Central memory CD8-positive, alpha-beta T cell (primary cell): ENCODE measurements around the gene ALDOC.

ENCODE experiments used
- ATAC-seq: fragments of 150-1000 bp; cut with Tn5 transposase; replicated peaks from 2 replicates; pipeline ENCODE4 v1.10.0; 2022; ENCODE audit warnings: mild to moderate bottlenecking, moderate FRiP score, moderate number of reproducible peaks; ENCODE audit not compliant: poor library complexity, severe bottlenecking; ENCODE audit errors: extremely low read depth
- DNase-seq, 2 donors: peaks; one replicate each; pipeline ENCODE4 v3.0.0; 2021; ENCODE audit warnings: low spot score in 2 of 2
- H3K27ac Mint-ChIP-seq: one replicate; pipeline ENCODE4 v1.8.0; 2022; ENCODE audit warnings: low read depth, mild to moderate bottlenecking, moderate library complexity, mixed read lengths
- H3K27me3 Mint-ChIP-seq: one replicate; pipeline ENCODE4 v1.8.0; 2022; ENCODE audit warnings: mixed read lengths
- H3K36me3 Mint-ChIP-seq: one replicate; pipeline ENCODE4 v1.8.0; 2022; ENCODE audit warnings: mild to moderate bottlenecking, moderate library complexity, mixed read lengths; ENCODE audit not compliant: insufficient read depth
- H3K4me1 Mint-ChIP-seq: one replicate; pipeline ENCODE4 v1.8.0; 2022; ENCODE audit warnings: mixed read lengths
- H3K4me3 Mint-ChIP-seq: one replicate; pipeline ENCODE4 v1.8.0; 2022; ENCODE audit warnings: mild to moderate bottlenecking, moderate library complexity, mixed read lengths
- H3K9me3 Mint-ChIP-seq: one replicate; pipeline ENCODE4 v1.8.0; 2022; ENCODE audit warnings: mixed read lengths

Gene ALDOC

DNA sequence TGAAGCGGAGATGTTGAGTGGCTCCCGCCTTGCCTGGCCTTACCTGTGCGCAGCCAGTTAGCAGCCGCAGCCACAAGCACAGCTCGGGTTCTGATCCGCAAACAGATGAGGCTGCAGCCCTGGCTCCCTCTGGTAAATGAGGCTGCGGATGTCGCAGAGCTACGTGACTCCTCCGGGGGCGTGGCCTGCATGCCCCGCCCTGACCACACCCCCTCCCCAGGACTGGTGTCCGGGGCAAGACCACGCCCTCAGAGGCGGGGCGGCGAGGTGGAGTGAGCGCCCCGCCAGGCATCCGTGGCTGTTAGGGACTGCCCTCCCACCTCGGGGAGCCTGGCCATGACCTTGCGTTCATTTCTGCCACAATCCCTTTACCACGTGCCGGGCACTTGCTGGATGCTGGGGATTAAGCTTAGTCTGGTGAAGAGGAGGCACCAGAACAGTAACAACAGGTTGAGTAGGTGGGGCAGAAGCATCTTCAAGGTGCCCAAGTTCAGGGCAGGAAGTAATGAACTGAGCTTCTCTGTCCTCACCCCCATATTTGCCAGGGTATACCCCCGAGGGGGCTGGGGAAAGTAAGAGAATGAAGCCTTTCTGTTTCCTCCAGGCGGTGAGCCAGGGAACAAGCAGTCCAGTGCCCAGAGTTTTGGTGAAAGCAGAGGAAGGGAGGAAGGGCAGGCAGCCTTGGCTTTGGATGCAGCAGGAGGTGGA lies at the start of gene ALDOC:
ALDOC (minus strand) TSS at position 138 of the 708 bp plus-strand sequence. CDS start 1,363 bp downstream, outside the sequence.
- Mint-ChIP-seq H3K27me3 (no peaks in the 10 kb centered on the region), H3K4me3 (peak within 1 kb of the TSS; percentile 82), H3K9me3 (no peaks in the 10 kb centered on the region), H3K36me3 (peaks cover 4% of the 10 kb centered on the region), H3K4me1 (peaks cover 27% of the 10 kb centered on the region), H3K27ac (peak within 1 kb of the TSS; percentile 80)
- ATAC-seq (peak; percentile 96), DNase-seq (peak; percentile 95 to 96)

DNA sequence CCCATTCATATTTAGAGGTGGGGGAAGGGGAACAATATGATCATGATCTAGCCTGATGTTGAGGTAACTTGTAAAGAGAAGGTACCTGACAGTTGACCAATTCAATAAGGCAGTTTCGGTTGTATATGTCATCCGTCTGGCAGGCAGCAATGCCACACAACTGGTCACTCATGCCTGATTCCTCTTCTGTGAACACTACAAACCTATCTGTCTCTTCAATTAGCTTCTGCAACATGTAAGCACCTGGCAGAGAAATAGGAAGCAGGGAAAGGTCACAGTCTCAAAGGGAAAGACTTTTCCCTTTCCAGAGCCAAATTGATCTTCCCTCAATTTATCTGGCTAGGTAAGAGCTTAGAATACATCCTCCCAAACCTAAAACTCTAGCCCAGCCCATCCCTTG lies 47.5 kb upstream of the ALDOC start:
- no peak for DNase-seq
- Mint-ChIP-seq H3K27ac (no peak overlapping the region), H3K27me3 (no peaks in the 10 kb centered on the region), H3K36me3 (peaks cover 61% of the 10 kb centered on the region), H3K9me3 (no peaks in the 10 kb centered on the region), H3K4me3 (no peak overlapping the region), H3K4me1 (no peaks in the 10 kb centered on the region)
- ATAC-seq: no peak

DNA sequence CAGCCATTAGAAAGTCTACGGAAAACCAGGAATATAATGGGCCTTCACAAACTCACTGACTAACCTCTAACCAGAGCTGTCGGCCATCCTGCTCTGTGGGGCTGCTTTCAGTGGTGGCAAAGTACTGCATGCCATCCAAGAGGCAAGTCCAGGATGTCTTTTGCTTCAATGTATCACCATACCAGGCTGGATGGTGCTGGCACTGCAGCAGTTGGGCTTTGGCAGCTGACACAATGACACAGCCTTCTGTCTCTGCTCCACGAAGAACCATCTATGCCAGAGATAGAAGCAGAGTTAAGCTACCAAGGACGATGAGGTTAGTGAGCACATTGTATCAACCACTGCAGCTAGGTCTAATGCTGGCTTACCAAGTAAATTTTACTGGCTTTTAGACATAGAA lies 47.0 kb upstream of the ALDOC start:
- DNase-seq (no peak), ATAC-seq (no peak)
- Mint-ChIP-seq H3K36me3 (peaks cover 65% of the 10 kb centered on the region), H3K4me3 (no peak overlapping the region), H3K9me3 (no peaks in the 10 kb centered on the region), H3K4me1 (no peaks in the 10 kb centered on the region), H3K27ac (no peak overlapping the region), H3K27me3 (no peaks in the 10 kb centered on the region)

DNA sequence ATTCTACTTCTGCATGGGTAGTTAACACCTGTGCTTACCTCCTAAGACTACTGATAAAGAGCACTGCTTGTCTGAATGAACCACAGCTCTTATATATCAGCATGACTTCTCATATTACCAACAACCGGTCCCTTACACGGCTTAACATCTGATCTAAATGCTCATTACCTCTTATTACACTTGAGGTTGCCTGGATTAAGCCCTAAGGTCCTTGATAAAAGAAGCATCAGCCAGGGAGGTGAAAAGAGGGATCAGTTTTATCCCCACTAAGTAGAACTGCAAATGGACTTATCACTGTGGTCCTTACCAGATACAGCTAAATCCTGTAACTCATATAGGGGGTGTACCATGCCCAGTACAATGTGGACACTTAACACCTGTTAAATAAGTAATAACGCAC lies 45.5 kb upstream of the ALDOC start:
- Mint-ChIP-seq H3K9me3 (no peaks in the 10 kb centered on the region), H3K27me3 (no peaks in the 10 kb centered on the region), H3K36me3 (peaks cover 71% of the 10 kb centered on the region), H3K27ac (no peak overlapping the region), H3K4me3 (no peak overlapping the region), H3K4me1 (no peaks in the 10 kb centered on the region)
- ATAC-seq (no peak), DNase-seq (no peak)

DNA sequence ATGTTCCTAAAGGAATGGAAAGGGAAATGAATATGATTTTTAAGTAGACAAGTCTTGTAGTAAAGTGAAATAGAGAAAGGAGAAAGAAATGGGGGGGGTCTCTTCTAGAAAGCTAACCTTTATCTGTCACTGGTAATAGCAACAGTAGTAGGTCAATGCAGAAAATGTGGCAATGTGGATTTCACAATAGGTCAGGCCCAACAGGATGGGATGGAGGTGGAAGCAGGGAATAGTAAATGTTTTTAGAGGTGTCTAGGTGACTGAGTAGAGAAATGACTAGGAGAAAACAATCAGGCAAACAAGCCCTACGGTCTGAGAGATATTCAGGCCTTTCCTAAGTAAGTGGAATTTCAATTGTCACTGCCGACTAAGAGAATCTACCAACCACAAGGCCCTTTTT lies 43.3 kb upstream of the ALDOC start:
- no peak overlapping the region for H3K27ac Mint-ChIP-seq
- H3K36me3 Mint-ChIP-seq: peaks cover 77% of the 10 kb centered on the region
- no peaks in the 10 kb centered on the region for H3K9me3 Mint-ChIP-seq
- no peak for DNase-seq
- no peak for ATAC-seq
- no peaks in the 10 kb centered on the region for H3K27me3 Mint-ChIP-seq
- no peak overlapping the region for H3K4me3 Mint-ChIP-seq
- H3K4me1 Mint-ChIP-seq: no peaks in the 10 kb centered on the region

DNA sequence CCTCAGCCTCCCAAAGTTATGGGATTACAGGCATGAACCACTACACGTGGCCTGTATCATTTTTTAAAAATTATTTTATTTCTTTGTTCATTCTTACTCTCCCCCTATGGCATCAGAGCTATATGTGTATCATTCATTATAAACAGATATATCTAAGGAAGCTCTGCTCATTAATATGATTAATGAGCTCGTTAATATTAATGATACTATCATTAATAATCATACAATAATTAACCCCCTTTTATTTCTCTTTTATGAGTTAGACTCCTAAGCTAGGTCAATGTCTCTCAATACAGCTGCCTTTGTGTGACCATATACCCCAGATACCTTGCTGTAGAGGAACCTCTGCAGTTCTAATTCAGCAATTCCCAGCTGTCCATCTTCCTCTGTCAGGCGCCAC lies 41.8 kb upstream of the ALDOC start:
- no peaks in the 10 kb centered on the region for H3K4me1 Mint-ChIP-seq
- H3K9me3 Mint-ChIP-seq: no peaks in the 10 kb centered on the region
- DNase-seq (no peak), ATAC-seq (no peak)
- H3K27ac Mint-ChIP-seq: no peak overlapping the region
- H3K4me3 Mint-ChIP-seq: no peak overlapping the region
- no peaks in the 10 kb centered on the region for H3K27me3 Mint-ChIP-seq
- peaks cover 82% of the 10 kb centered on the region for H3K36me3 Mint-ChIP-seq

DNA sequence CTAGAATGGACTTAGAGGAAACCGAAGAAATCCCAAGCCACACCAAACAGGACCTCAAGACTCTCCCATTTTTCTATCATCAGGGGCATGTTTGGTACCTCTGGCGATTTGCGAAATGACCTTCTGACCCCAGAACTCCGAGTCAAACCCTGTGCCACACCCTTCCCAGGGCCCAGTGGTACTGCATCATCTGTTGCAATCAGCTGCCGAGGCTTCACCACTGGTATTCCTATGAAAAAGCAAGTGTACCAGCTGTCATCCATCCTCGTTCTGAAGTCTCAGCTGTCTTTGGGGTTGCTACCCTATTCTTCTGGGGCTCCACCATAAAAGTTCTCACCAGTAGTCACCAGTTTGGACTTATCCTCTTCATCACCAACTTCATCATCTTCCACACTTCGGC lies 39.6 kb upstream of the ALDOC start:
- ATAC-seq (no peak), DNase-seq (no peak)
- Mint-ChIP-seq H3K4me1 (no peaks in the 10 kb centered on the region), H3K27me3 (no peaks in the 10 kb centered on the region), H3K4me3 (no peak overlapping the region), H3K36me3 (peaks cover 66% of the 10 kb centered on the region), H3K9me3 (no peaks in the 10 kb centered on the region), H3K27ac (no peak overlapping the region)

- DNase-seq (no peak), ATAC-seq (no peak)
- peaks cover 57% of the 10 kb centered on the region for H3K36me3 Mint-ChIP-seq
- no peaks in the 10 kb centered on the region for H3K4me1 Mint-ChIP-seq
- no peak overlapping the region for H3K27ac Mint-ChIP-seq
- no peaks in the 10 kb centered on the region for H3K27me3 Mint-ChIP-seq
- H3K9me3 Mint-ChIP-seq: no peaks in the 10 kb centered on the region
- no peak overlapping the region for H3K4me3 Mint-ChIP-seq
These were observed 38.7 kb upstream of the ALDOC start for GRCh38 chr17:28615260-28615940.

GRCh38 chr17:28613931-28614381 lies 37.3 kb upstream of the ALDOC start, which contains the start of gene RSKR:
TSS of gene RSKR (minus strand) at chr17:28614185. CDS start at chr17:28614161, 24 bp downstream.
- Mint-ChIP-seq H3K4me3 (no peak within 1 kb of the TSS), H3K27me3 (no peaks in the 10 kb centered on the region), H3K4me1 (no peaks in the 10 kb centered on the region), H3K9me3 (no peaks in the 10 kb centered on the region), H3K36me3 (peaks cover 43% of the 10 kb centered on the region), H3K27ac (no peak within 1 kb of the TSS)
- ATAC-seq (no peak), DNase-seq (no peak)

DNA sequence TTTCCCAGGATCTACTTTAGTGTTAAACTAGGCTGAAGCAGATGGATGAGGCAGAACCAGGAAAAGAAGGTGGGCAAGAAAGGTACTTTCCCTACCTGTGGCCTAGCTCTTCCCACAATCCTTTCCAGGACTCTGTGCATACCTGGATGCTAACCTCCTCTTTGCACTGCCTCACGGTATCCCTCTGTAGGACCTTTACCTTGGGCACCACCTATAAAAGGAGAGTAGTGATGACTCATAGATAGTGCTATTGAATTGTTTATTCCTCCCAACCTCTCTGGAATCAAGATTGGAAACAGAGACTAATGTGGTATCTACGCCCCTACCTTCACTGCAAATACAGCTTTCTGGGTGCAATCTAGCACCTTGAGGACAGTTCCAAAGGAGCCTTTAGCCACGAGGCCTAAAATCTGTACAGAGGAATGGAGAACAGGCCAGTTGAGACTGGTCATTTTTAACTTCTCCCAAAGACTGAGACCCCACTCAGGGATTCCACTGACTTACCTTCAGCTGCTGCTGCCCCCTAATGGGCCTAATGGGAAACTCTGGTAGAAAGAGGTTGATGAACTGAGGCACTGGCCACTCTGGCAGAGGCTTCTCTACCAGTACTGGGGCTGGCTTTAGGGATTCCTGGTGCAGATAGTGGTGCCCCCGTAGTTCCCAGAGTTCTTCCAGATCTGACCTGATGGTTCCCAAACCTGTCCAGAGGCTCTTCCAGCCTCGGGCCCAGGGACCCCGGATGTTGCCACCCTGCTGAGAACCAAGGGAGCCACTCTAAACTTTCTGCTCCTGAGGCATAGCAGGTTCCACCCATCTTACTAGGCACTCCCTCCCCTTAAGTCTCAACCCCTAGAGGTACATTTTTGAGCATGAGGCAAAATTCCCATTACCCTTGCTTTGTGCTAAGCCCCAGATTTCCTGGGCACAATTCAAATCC lies 36.5 kb upstream of the ALDOC start:
- Mint-ChIP-seq H3K4me3 (no peak overlapping the region), H3K9me3 (no peaks in the 10 kb centered on the region), H3K36me3 (peaks cover 35% of the 10 kb centered on the region), H3K27me3 (no peaks in the 10 kb centered on the region), H3K27ac (no peak overlapping the region), H3K4me1 (no peaks in the 10 kb centered on the region)
- no peak for ATAC-seq
- DNase-seq: no peak

DNA sequence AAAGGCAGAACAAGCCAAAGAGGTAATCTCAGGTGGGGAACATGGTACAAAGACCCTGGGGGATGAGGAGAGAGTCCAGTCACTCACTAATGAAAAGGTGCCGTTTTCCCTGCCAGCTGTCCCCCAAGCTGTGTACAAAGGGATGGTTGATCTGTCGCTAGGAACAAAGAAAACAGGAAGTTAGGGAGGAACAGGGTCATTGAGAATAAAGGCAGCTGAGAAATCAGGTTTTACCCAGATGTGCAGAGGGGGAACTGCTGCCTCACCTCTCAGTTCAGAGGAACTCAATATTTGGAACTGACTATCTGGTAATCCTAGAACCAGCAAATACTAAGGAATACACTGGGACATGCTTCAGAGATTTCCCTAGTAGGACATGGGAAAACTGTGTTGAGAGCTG lies 35.8 kb upstream of the ALDOC start:
- Mint-ChIP-seq H3K9me3 (no peaks in the 10 kb centered on the region), H3K4me1 (no peaks in the 10 kb centered on the region), H3K27ac (peak overlapping the region; percentile 47), H3K4me3 (no peak overlapping the region), H3K27me3 (no peaks in the 10 kb centered on the region), H3K36me3 (peaks cover 28% of the 10 kb centered on the region)
- ATAC-seq: no peak
- no peak for DNase-seq

DNA sequence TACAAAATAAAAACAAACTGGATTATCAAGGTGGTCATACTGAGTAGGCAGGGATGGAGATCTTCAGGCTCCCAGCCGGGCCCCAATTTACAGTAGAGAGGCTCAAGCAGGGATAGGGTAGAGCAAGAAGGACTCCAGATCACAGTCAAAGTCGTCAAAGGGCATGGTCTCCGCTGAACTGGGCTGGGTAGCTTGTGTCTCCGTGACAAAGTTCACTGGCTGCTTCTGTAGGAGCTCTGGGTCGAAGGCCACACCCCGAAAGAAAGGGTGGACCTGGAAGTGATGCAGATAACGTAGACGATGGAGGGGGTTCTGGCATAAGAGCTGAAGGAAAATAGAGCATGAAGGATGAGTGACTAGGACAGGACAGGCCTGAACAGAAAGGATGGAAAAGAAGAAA lies 33.7 kb upstream of the ALDOC start:
- Mint-ChIP-seq H3K36me3 (peaks cover 10% of the 10 kb centered on the region), H3K27me3 (no peaks in the 10 kb centered on the region), H3K27ac (peak overlapping the region; percentile 4), H3K4me3 (no peak overlapping the region), H3K4me1 (no peaks in the 10 kb centered on the region), H3K9me3 (no peaks in the 10 kb centered on the region)
- no peak for DNase-seq
- ATAC-seq: no peak
